Posterior vena cava (tissue), 2 donors: Measurements from ENCODE around the gene HCN3. TPM values are rescaled to one million over a fixed set of nuclear protein-coding genes. Genes with fewer than 3 reads are reported as not detected.
A peak's percentile ranks its signal among the peaks of the same experiment; 100 is the strongest.

Experiments
- DNase-seq: peaks from one replicate; pipeline ENCODE4 v3.0.0-alpha.2; 2020; ENCODE audit warnings: low spot score
- intact Hi-C, 2 donors: fragments of 100-400 bp; cut with DNase I; formaldehyde crosslinking; loops; one replicate each; pipeline versions ENCODE4 v1.14.1 to v1.14.2; 2022 to 2023
- total RNA-seq, 2 donors: library from RNA; stranded (reverse); fragmentation: NEBNext Ultra II Directional; extraction: Animal tissue kit (Norgen Biotek cat#: 25700); gene quantifications; one replicate each; pipeline ENCODE4 v1.2.1, GENCODE V29; 2021
- donor health status: DM: yes; HTN: yes; CAD: no.
- donor health status: DM: yes; HTN: yes; CAD: no.

HCN3 gene
- total RNA-seq, 2 donors from 2014 or later = 1.4 to 1.5 TPM

DNA sequence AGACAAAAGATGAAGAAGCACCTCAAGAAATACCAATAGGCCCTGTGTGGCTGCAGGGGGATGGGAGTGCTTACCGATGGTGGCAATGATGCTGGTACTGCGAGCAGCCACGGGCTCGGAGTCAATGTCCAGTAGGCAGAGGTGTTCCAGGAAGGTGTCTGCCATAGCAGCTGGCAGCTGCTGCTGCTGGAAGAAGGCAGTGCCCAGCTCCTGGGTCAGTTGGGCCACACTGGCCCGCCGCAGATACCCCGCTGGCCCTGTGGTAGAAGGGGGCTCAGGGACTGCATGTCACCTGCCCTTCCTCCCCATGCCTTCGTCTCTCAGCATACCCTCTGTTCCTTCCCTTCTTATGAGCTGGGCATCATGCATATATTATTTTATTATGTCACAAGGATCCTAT lies 22.8 kb downstream of the HCN3 start:
- intact Hi-C loops = no loop called here
- no peak for DNase-seq

DNA sequence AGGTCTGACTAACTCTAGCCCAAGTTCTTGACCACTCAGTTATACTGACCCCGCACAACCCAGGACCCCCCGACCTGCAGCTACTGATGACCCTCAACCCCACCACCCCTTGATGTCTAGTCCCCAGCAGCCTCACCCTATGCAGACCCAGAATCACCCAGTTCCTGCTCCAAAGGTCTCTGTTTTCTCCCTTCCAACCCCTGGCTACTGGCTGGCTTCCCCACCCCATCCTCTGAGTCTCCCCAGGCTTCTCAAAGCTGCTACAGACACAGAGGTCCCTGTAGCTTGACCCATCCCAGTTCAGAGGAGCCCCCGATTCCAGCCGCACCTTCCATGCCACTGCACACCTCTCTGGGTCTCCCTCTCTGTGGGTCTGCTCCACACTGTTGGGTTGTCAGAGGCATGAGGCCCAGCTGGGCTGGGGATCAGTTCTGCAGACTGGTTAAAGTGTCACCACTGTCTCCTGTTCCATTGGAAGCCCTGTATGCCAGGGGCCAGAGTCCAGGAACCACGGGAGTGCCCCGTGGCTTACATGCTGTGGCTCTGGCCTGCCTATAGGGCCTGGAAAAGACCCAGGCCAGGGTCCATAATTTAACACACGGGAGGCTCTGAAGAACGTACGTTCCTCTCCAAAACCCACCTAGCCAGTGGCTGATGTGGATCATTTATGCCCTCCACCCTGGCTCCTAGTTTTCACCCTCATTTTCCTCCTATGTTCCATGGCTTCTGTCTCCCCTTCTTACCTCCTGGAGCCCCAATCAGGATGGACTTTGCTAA lies 23.5 kb downstream of the HCN3 start:
- no peak for DNase-seq
- intact Hi-C loops = no loop called here

GRCh38 chr1:155301342-155301841 lies 24.1 kb downstream of the HCN3 start, which contains the start of gene PKLR:
PKLR (minus strand) TSS chr1:155301438; CDS start chr1:155301395, 43 bp downstream.
- intact Hi-C loops = no loop called here
- no peak for DNase-seq

DNA sequence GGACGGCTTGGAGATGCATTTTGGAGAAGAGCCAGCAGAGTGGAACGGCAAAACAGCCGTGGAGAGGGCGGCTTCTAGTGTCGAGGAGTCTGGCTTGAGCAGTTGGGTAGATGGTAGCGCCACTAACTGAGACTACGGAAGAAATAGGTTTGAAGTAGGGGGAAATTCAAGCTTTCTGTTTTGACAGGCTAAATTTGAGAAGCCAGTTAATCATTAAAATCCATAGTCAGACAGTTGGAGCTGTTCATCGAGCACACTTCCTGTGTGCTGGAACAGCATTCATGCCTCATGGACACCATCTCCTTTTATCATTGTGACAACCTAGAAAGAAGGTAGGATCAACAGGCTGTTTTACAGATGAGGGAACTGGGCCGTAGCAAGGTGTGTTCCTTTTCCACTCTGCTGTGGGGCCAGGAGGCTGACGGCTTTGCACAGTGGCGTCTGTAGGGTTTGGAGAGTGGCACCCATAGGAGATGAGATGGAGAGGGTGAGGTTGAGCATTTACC lies 27.3 kb downstream of the HCN3 start:
- no peak for DNase-seq

GRCh38 chr1:155305881-155306391 lies 28.7 kb downstream of the HCN3 start:
- DNase-seq = no peak
- intact Hi-C loops = no loop called here

More for the DNA sequence above, 27.3 kb downstream of the HCN3 start:
- intact Hi-C loops = no loop called here

DNA sequence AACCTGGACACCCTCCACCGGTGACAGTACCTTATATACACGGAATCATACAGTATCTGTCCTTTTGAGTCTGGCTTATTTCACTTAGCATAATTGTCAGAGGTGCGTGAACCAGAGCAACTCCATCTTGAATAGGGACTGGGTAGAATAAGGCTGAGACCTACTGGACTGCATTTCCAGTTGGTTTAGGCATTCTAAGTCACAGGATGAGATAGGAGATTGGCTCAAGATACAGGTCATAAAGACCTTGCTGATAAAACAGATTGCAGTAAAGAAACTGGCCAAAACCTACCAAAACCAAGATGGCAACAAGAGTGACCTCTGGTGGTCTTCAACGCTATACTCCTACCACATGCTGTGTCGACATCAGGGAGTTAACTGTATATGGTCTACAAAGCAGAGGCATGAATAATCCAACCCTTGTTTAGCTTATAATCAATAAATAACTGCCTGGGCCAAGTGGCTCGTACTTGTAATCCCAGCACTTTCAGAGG lies 30.0 kb downstream of the HCN3 start:
- intact Hi-C loops = no loop called here
- no peak for DNase-seq

GRCh38 chr1:155308493-155309422 lies 31.5 kb downstream of the HCN3 start, which contains the start of gene FDPS:
FDPS (plus strand) TSS chr1:155308866; CDS start chr1:155309790, 924 bp downstream.
- peak; percentile 99 for DNase-seq
- intact Hi-C loops = no loop called here

DNA sequence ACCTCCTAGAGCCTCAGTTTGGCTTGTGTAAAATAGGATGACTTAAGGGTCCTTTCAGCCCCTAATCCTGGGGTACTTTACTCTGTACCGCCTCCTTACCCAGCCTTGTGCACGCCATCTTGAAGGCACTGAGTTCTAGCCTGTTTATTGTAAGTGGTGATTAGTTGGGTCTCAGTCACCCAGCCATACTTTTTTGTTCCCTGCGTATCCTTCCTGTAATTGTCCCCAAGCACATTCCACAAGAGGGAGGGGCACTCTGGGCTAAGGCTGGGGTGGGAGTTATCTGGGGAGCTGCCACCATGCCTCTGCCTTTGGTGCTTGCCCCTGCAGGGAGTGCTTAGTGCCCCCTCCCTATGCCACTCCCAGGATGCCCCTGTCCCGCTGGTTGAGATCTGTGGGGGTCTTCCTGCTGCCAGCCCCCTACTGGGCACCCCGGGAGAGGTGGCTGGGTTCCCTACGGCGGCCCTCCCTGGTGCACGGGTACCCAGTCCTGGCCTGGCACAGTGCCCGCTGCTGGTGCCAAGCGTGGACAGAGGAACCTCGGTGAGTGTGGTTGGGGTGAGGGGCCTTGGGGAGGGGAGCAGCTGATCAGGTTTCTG lies 32.3 kb downstream of the HCN3 start:
- DNase-seq = no peak
- intact Hi-C loops = no loop called here

DNA sequence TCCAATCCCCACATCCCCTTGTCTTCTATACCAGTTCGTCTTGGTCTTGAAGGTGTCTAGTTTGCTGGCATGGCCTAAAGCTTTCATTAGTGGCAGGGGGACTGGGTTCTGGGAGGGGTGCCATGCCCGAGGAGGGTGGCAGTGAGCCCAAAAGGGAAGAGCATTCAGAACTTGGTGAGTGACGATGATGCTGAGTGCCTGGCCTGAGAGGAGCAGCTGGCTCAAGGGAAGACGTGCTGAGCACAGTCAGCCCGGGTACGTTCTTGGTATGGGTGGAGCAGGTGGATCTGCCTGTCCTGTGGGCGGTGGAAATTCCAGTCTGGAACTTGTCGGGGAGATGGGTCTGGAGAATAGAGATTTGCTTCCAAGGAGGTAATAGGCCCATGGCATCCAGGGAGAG lies 36.0 kb downstream of the HCN3 start:
- no peak for DNase-seq

DNA sequence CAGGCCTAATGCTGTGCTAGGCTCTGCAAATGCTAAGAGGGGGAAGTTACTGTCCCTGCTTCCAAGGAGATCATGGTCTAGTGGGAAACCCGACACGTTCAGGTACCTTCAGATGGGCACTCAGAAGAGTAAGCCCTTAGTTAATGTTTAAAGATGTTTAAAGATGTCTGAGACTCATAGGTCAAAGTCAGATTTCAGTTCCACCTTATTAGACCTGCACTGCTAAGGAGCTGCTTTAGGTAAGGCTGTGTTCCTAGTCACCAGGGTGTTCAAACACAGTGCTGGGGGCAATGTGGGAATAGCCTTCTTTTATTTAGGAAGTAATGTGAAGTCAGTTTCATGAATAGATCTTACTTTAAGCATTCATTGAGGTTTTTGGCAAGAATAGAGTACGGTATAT lies 39.7 kb downstream of the HCN3 start:
- intact Hi-C loops = no loop called here
- peak; percentile 7 for DNase-seq

More for the DNA sequence above, 36.0 kb downstream of the HCN3 start:
- intact Hi-C loops = no loop called here

- intact Hi-C loops = no loop called here
Observed at GRCh38 chr1:155318082-155318481, 40.8 kb downstream of the HCN3 start.

DNA sequence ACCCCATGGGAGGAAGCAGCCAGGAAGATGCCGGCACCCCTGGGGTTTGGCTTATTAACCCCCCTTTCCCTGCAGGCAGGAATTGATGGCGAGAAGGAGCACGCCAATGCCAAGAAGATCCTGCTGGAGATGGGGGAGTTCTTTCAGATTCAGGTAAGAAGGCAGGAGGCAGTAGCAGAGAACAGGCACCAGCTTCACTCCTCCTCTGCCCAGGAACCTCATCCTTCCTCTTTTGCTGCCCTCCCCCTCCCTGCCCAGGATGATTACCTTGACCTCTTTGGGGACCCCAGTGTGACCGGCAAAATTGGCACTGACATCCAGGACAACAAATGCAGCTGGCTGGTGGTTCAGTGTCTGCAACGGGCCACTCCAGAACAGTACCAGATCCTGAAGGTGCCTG lies 42.3 kb downstream of the HCN3 start:
- intact Hi-C loops = no loop called here
- DNase-seq = no peak

More at GRCh38 chr1:155318082-155318481, 40.8 kb downstream of the HCN3 start:
- DNase-seq = no peak

GRCh38 chr1:155320252-155320651 lies 43.0 kb downstream of the HCN3 start:
- intact Hi-C loops = loop anchor here (5.0 kb wide), 2 partner anchors 43 to 68 kb away; partner anchors contain the start of gene HCN3 (in 2 of the 2)
- DNase-seq = no peak

DNA sequence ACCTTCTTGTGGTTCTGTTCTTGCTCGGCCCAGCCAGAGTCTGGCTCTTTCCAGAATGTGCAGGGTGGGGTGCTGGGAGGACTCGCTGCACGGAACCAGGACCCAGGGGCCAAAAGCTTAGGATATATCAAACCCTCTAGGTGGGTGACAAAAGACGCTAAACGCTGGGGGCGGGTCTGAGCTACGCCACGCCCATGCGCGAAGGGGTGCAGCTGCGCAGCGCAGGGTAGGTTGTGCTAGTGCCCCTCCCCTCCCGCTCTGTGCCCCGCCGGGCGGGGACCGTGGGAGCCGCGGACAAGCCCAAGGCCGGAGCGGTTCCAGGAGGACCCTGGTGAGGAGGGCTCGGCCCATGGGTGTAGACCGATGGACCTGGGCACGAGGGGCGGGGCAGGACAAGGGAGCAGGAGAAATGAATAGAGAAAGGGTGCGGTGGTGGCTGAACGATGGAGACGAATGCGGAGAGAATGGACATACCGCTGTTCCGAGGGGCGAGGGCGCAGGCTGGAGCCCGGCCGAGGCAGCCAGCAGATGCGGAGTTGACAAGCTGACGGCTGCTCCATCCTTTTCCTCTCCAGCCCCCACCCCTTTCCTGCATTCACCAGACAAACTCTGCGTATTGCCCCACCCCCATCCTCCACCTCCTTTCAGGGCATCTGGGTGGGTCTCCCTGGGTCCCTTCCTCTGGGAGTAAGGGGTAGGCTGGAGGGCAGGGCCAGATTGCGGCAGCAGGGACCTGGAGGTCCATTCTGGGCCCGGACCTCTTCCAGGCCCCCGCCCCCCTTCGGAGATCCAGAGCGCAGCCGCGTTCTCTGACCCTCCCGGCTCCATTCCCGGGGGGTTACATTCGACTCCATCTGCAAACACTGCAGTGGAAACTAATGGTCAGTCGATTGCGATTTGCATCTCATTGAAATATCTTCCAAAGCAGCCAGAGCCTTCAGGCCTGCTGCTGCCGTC lies 43.7 kb downstream of the HCN3 start, which contains the start of gene RUSC1:
TSS of gene RUSC1 (plus strand) at position 234 of the 957 bp plus-strand sequence. CDS start 880 bp downstream, outside the sequence.
- DNase-seq = peak; percentile 93
- intact Hi-C loops = loop anchor here (5.0 kb wide), 2 partner anchors 44 to 69 kb away; partner anchors contain the start of gene HCN3 (in 2 of the 2)

- intact Hi-C loops = loop anchor here (5.0 kb wide), 2 partner anchors 45 to 70 kb away; partner anchors contain the start of gene HCN3 (in 2 of the 2)
- DNase-seq = no peak
Observed at GRCh38 chr1:155321639-155322503, 44.6 kb downstream of the HCN3 start.

GRCh38 chr1:155322571-155322952 lies 45.3 kb downstream of the HCN3 start:
- DNase-seq = peak; percentile 82
- intact Hi-C loops = loop anchor here (5.0 kb wide), 2 partner anchors 45 to 70 kb away; partner anchors contain the start of gene HCN3 (in 2 of the 2)
